Body of pancreas (tissue), 4 donors: Measurements from ENCODE around the gene MRPL46.

Experiments
- CTCF ChIP-seq, 7 experiments: fragments of 450-650 bp in 4 of 7; fragments of 200-600 bp in 3 of 7; sonication (generic) in 3 of 7; IDR thresholded peaks; one replicate each; pipeline ENCODE4 v1.5.1; 2016 to 2019; ENCODE audit warnings: antibody characterized with exemption in 7 of 7
- POLR2A ChIP-seq, 3 donors: fragments of 450-650 bp; IDR thresholded peaks; one replicate each; pipeline ENCODE4 v1.6.1; 2016; ENCODE audit warnings: antibody characterized with exemption in 3 of 3, mild to moderate bottlenecking in 2 of 3

GRCh38 chr15:88512601-88513000 is 45.4 kb upstream of the MRPL46 start:
- TF ChIP-seq CTCF (IDR thresholded peaks at IDR 0.05): no peak
- TF ChIP-seq POLR2A (IDR thresholded peaks at IDR 0.05): no peak
